Ectodermal cell (in vitro differentiated cells): ENCODE data around the gene HIVEP3.

Experiments used
- H3K27ac ChIP-seq: 2 replicates; pipeline ENCODE4 v1.7.0; 2013; ENCODE audit warnings: mild to moderate bottlenecking, low read depth, low read length; ENCODE audit not compliant: insufficient read depth, poor library complexity, severe bottlenecking
- H3K27me3 ChIP-seq: 2 replicates; pipeline ENCODE4 v1.7.0; 2013; ENCODE audit warnings: mild to moderate bottlenecking, low read length; ENCODE audit not compliant: insufficient read depth, control insufficient read depth, poor library complexity, severe bottlenecking
- H3K36me3 ChIP-seq: one replicate; pipeline ENCODE4 v1.7.0; 2013; ENCODE audit warnings: low read length; ENCODE audit not compliant: control insufficient read depth, insufficient read depth
- H3K4me1 ChIP-seq: one replicate; pipeline ENCODE4 v1.7.0; 2013; ENCODE audit warnings: low read length; ENCODE audit not compliant: control insufficient read depth, insufficient read depth
- H3K4me3 ChIP-seq: 2 replicates; pipeline ENCODE4 v1.7.0; 2013; ENCODE audit warnings: low read depth, low read length, control low read depth; ENCODE audit not compliant: insufficient read depth
- H3K9me3 ChIP-seq: 2 replicates; pipeline ENCODE4 v1.7.0; 2013; ENCODE audit warnings: mild to moderate bottlenecking, low read length, moderate library complexity; ENCODE audit not compliant: control insufficient read depth
- WGBS, 2 experiments: methylation state at CpG; one replicate each; pipeline ENCODE4 v1.1.7; 2013; ENCODE audit warnings: missing lambda C conversion rate in 2 of 2; 5-methylcytosine and 5-hydroxymethylcytosine counted together

The HIVEP3 gene

GRCh38 chr1:41498804-41499203, 419.9 kb downstream of the HIVEP3 start:
- Histone ChIP-seq H3K36me3 (no peaks in the 10 kb centered on the region), H3K27ac (no peak overlapping the region), H3K27me3 (no peaks in the 10 kb centered on the region), H3K4me1 (peaks cover 12% of the 10 kb centered on the region), H3K4me3 (no peak overlapping the region), H3K9me3 (no peaks in the 10 kb centered on the region)
- WGBS, 2 experiments, result 93 to 94% methylated on average over 12 of the region's 12 CpGs

GRCh38 chr1:41498391-41498790, 420.3 kb downstream of the HIVEP3 start:
- WGBS, 2 experiments, result 93 to 94% methylated on average over 5 of the region's 5 CpGs

GRCh38 chr1:41497461-41498030, 421.2 kb downstream of the HIVEP3 start:
- H3K36me3 ChIP-seq, result no peaks in the 10 kb centered on the region
- WGBS, 2 experiments, result 87 to 95% methylated on average over 7 of the region's 7 CpGs
- H3K4me1 ChIP-seq, result peaks cover 12% of the 10 kb centered on the region
- no peaks in the 10 kb centered on the region for H3K9me3 ChIP-seq
- H3K27me3 ChIP-seq, result no peaks in the 10 kb centered on the region
- H3K4me3 ChIP-seq, result no peak overlapping the region
- no peak overlapping the region for H3K27ac ChIP-seq

More at GRCh38 chr1:41498391-41498790, 420.3 kb downstream of the HIVEP3 start:
- Histone ChIP-seq H3K27me3 (no peaks in the 10 kb centered on the region), H3K9me3 (no peaks in the 10 kb centered on the region), H3K27ac (no peak overlapping the region), H3K4me1 (peaks cover 12% of the 10 kb centered on the region), H3K4me3 (no peak overlapping the region), H3K36me3 (no peaks in the 10 kb centered on the region)

- no peak overlapping the region for H3K4me3 ChIP-seq
- no peaks in the 10 kb centered on the region for H3K27me3 ChIP-seq
- no peak overlapping the region for H3K27ac ChIP-seq
- no peaks in the 10 kb centered on the region for H3K36me3 ChIP-seq
- WGBS, 2 experiments, result 89 to 90% methylated on average over 13 of the region's 13 CpGs
- no peaks in the 10 kb centered on the region for H3K9me3 ChIP-seq
- peaks cover 12% of the 10 kb centered on the region for H3K4me1 ChIP-seq
These were observed 421.7 kb downstream of the HIVEP3 start for GRCh38 chr1:41497056-41497440.

- Histone ChIP-seq H3K9me3 (no peaks in the 10 kb centered on the region), H3K27ac (peak overlapping the region; percentile 88), H3K36me3 (no peaks in the 10 kb centered on the region), H3K27me3 (no peaks in the 10 kb centered on the region), H3K4me3 (peak overlapping the region; percentile 16), H3K4me1 (peaks cover 12% of the 10 kb centered on the region)
- 8% methylated on average over 74 of the region's 74 CpGs for WGBS, 2 experiments
These were observed 422.4 kb downstream of the HIVEP3 start for GRCh38 chr1:41496080-41497055.

GRCh38 chr1:41495210-41495948, 423.3 kb downstream of the HIVEP3 start:
- WGBS, 2 experiments, result 56 to 58% methylated on average over 19 of the region's 19 CpGs
- no peaks in the 10 kb centered on the region for H3K27me3 ChIP-seq
- H3K36me3 ChIP-seq, result no peaks in the 10 kb centered on the region
- peaks cover 12% of the 10 kb centered on the region for H3K4me1 ChIP-seq
- peak overlapping the region; percentile 14 for H3K4me3 ChIP-seq
- H3K9me3 ChIP-seq, result no peaks in the 10 kb centered on the region
- no peak overlapping the region for H3K27ac ChIP-seq

- 88 to 90% methylated on average over 17 of the region's 17 CpGs for WGBS, 2 experiments
- Histone ChIP-seq H3K4me3 (no peak overlapping the region), H3K9me3 (no peaks in the 10 kb centered on the region), H3K4me1 (peaks cover 12% of the 10 kb centered on the region), H3K27ac (no peak overlapping the region), H3K36me3 (no peaks in the 10 kb centered on the region), H3K27me3 (no peaks in the 10 kb centered on the region)
These were observed 424.1 kb downstream of the HIVEP3 start for GRCh38 chr1:41494351-41495209.

GRCh38 chr1:41493626-41494350, 424.9 kb downstream of the HIVEP3 start:
- Histone ChIP-seq H3K27me3 (no peaks in the 10 kb centered on the region), H3K27ac (no peak overlapping the region), H3K4me3 (no peak overlapping the region), H3K4me1 (peaks cover 17% of the 10 kb centered on the region), H3K9me3 (no peaks in the 10 kb centered on the region), H3K36me3 (no peaks in the 10 kb centered on the region)
- WGBS, 2 experiments, result 95 to 96% methylated on average over 8 to 9 of the region's 9 CpGs

- H3K27me3 ChIP-seq, result no peaks in the 10 kb centered on the region
- H3K27ac ChIP-seq, result no peak overlapping the region
- WGBS, 2 experiments, result 94 to 96% methylated on average over 5 of the region's 5 CpGs
- H3K36me3 ChIP-seq, result no peaks in the 10 kb centered on the region
- H3K9me3 ChIP-seq, result no peaks in the 10 kb centered on the region
- peaks cover 24% of the 10 kb centered on the region for H3K4me1 ChIP-seq
- H3K4me3 ChIP-seq, result no peak overlapping the region
These were observed 425.6 kb downstream of the HIVEP3 start for GRCh38 chr1:41493117-41493536.
